GM10266 (cell line): ENCODE results near the gene LYZL1.
"Not testable (repeated sequence)": the region's sequence is repeated elsewhere in the genome, so short reads cannot be mapped to it uniquely, and the experiment has no call there.

Experiments
- DNase-seq: peaks from one replicate; pipeline ENCODE4 v3.0.0; 2012; ENCODE audit errors: extremely low spot score
- TF ChIP-seq, protein P1 (sequence below): IDR thresholded peaks from 2 replicates; pipeline ENCODE4 v1.5.1; 2012; ENCODE audit warnings: mild to moderate bottlenecking, low read depth; ENCODE audit not compliant: control insufficient read depth, insufficient read depth; ENCODE audit errors: missing control alignments

Gene LYZL1

DNA sequence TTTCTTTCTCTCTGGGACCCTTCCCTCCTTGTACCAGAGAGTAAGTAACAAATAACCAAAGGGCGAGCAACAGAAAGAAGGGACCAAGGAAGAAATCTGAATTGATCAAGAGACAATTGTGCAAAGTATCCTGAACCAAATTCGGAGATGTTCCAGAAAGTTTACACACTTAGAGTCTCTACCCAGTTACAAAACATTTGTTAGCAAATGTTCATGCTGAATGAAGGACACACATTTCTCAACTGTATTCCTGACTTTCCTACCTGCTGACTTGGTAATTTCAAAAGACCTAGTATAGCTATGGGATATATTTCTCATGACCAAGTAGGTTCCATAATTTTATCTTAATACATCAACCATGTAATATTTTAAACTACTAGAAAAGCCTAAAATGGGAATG is 37.4 kb downstream of the LYZL1 start:
- no peak for DNase-seq
- TF ChIP-seq, protein P1, sequence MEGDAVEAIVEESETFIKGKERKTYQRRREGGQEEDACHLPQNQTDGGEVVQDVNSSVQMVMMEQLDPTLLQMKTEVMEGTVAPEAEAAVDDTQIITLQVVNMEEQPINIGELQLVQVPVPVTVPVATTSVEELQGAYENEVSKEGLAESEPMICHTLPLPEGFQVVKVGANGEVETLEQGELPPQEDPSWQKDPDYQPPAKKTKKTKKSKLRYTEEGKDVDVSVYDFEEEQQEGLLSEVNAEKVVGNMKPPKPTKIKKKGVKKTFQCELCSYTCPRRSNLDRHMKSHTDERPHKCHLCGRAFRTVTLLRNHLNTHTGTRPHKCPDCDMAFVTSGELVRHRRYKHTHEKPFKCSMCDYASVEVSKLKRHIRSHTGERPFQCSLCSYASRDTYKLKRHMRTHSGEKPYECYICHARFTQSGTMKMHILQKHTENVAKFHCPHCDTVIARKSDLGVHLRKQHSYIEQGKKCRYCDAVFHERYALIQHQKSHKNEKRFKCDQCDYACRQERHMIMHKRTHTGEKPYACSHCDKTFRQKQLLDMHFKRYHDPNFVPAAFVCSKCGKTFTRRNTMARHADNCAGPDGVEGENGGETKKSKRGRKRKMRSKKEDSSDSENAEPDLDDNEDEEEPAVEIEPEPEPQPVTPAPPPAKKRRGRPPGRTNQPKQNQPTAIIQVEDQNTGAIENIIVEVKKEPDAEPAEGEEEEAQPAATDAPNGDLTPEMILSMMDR = no peak

GRCh38 chr10:29326886-29327745 is 38.2 kb downstream of the LYZL1 start:
- TF ChIP-seq, protein P1 = no peak
- no peak for DNase-seq

DNA sequence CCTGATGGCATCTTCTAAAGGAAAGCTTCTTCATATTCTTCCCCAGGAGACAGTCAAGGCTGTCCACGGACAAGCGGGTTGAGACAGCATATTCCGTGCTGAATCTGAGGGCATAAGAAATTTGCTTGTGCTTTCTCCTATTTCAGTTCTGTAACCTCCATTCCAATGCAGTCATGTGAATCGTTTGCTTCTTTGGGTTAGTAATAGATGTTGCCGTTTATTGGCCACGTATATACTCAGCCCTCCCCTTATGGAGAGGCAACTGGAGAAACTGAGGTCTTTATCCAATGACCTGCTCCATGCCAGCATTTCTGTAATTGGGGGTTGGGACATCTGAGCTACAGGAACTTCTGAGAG is 38.9 kb downstream of the LYZL1 start:
- TF ChIP-seq, protein P1 = no peak
- DNase-seq = no peak

DNA sequence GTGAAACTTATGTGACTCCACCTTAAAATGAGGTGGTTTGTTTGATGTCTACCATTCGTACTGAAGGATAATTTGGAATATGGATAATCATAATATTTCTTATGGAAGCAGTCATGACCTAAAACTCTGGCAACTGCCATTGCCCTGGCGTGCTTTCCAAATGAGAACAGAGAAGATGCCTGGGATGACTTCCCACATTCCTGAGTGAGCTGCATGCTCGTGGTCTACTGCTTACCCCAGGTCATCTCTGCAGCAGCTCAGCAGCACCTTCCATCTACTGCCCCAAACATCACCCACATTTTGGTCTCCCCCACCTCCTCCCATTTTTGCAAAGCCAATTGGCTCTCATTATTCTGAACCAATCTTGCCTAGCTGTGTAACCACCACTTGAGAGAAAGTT is 40.1 kb downstream of the LYZL1 start:
- no peak for DNase-seq
- TF ChIP-seq, protein P1 = no peak

- DNase-seq = no peak
- TF ChIP-seq, protein P1 = no peak
Observed at GRCh38 chr10:29329420-29329819, 40.5 kb downstream of the LYZL1 start.

- TF ChIP-seq, protein P1 = no peak
- no peak for DNase-seq
Observed at GRCh38 chr10:29332061-29332760, 43.3 kb downstream of the LYZL1 start.

GRCh38 chr10:29332761-29333148 is 43.9 kb downstream of the LYZL1 start:
- TF ChIP-seq, protein P1 = no peak
- no peak for DNase-seq

DNA sequence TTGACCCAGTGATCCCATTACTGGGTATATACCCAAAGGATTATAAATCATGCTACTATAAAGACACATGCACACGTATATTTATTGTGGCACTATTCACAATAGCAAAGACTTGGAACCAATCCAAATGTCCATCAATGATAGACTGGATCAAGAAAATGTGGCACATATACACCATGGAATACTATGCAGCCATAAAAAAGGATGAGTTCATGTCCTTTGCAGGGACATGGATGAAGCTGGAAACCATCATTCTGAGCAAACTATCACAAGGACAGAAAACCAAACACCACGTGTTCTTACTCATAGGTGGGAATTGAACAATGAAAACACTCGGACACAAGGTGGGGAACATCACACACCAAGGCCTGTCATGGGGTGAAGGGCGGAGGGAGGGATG is 48.7 kb downstream of the LYZL1 start:
- not testable (repeated sequence) for DNase-seq
